Thyroid gland (tissue), 4 donors: ENCODE data around the gene AP1B1. TPM values are rescaled to one million over a fixed set of nuclear protein-coding genes. Genes with fewer than 3 reads are reported as not detected.

Experiments
- DNase-seq, 2 donors: peaks; one replicate each; pipeline ENCODE4 v3.0.0-alpha.2; 2019
- H3K27ac ChIP-seq, 3 donors: fragments of 200-600 bp; sonication (generic); 1 replicate in 2 of 3; 2 replicates in 1 of 3; pipeline ENCODE4 v1.5.1; 2016 to 2019; ENCODE audit warnings: mild to moderate bottlenecking in 1 of 3, moderate library complexity in 1 of 3
- H3K27me3 ChIP-seq: fragments of 200-600 bp; sonication (generic); one replicate; pipeline ENCODE4 v1.5.1; 2019
- H3K36me3 ChIP-seq, 2 donors: fragments of 200-600 bp; sonication (generic); one replicate each; pipeline ENCODE4 v1.5.1; 2016 to 2019
- H3K4me1 ChIP-seq, 2 donors: fragments of 200-600 bp; sonication (generic); one replicate each; pipeline ENCODE4 v1.5.1; 2017 to 2019
- H3K4me3 ChIP-seq, 3 donors: fragments of 200-600 bp; sonication (generic); replicated peaks in 1 of 3; 1 replicate in 2 of 3; 2 replicates in 1 of 3; pipeline ENCODE4 v1.5.1; 2016; ENCODE audit warnings: mild to moderate bottlenecking in 1 of 3
- H3K9me3 ChIP-seq: fragments of 200-600 bp; sonication (generic); one replicate; pipeline ENCODE4 v1.5.1; 2017
- CTCF ChIP-seq, 6 experiments: fragments of 200-600 bp in 3 of 6; fragments of 450-650 bp in 3 of 6; sonication (generic) in 3 of 6; IDR thresholded peaks; one replicate each; pipeline ENCODE4 v1.5.1; 2016 to 2019; ENCODE audit warnings: antibody characterized with exemption in 6 of 6, mild to moderate bottlenecking in 2 of 6, inconsistent platforms in 1 of 6, moderate library complexity in 1 of 6
- POLR2A ChIP-seq, 2 donors: fragments of 450-650 bp; IDR thresholded peaks; one replicate each; pipeline ENCODE4 v1.6.1; 2017; ENCODE audit warnings: antibody characterized with exemption in 2 of 2, mild to moderate bottlenecking in 2 of 2, moderate library complexity in 1 of 2
- WGBS, 2 donors: methylation state at CpG; one replicate each; pipeline ENCODE4 v1.1.5; 2017; 5-methylcytosine and 5-hydroxymethylcytosine counted together
- intact Hi-C: fragments of 100-400 bp; cut with DNase I; formaldehyde crosslinking; loops from one replicate; pipeline ENCODE4 v1.15.1; 2023
- total RNA-seq, 4 donors: library from RNA; depleted of rRNA; stranded (reverse); fragments of >200 nt; gene quantifications; one replicate each; pipeline ENCODE4 v1.2.3, GENCODE V29; 2016

The AP1B1 gene
- total RNA-seq, 4 donors from 2014 or later, result 45.0 to 103 (median 91.4) TPM

DNA sequence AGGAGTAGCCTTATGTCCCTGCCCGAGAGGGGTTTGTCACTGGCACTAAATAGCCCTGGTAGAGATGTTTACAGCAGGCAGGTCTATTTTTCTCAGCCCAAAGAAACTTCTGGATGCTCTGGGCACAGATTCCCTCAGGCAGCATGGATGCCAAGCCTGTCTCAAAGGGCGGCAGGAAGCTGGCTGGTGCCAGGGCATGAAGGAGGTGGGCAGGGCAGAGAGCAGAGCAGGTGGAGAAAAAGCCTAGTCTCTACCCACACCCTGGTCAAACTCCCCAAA, 86.0 kb downstream of the AP1B1 start:
- peaks cover 0 to 11% of the 10 kb centered on the region in 2 donors for H3K4me1 ChIP-seq
- no peaks in the 10 kb centered on the region for H3K27me3 ChIP-seq
- WGBS, 2 donors, result 40 to 76% methylated on average over 2 of the region's 2 CpGs
- peak overlapping the region in 1 of 3 donors; percentile 8 for H3K27ac ChIP-seq
- DNase-seq, result no peak
- intact Hi-C loops, result no loop called here
- TF ChIP-seq POLR2A (IDR thresholded peaks at IDR 0.05) (no peak), CTCF (IDR thresholded peaks at IDR 0.05) (no peak)
- no peaks in the 10 kb centered on the region for H3K9me3 ChIP-seq
- H3K36me3 ChIP-seq, result peaks cover 31 to 35% of the 10 kb centered on the region in 2 donors
- H3K4me3 ChIP-seq, result no peak overlapping the region

- H3K4me1 ChIP-seq, result peaks cover 0 to 10% of the 10 kb centered on the region in 2 donors
- no peak overlapping the region for H3K27ac ChIP-seq
- peaks cover 36 to 40% of the 10 kb centered on the region in 2 donors for H3K36me3 ChIP-seq
- DNase-seq, result no peak
- H3K27me3 ChIP-seq, result no peaks in the 10 kb centered on the region
- intact Hi-C loops, result no loop called here
- H3K4me3 ChIP-seq, result no peak overlapping the region
- H3K9me3 ChIP-seq, result no peaks in the 10 kb centered on the region
- TF ChIP-seq POLR2A (IDR thresholded peaks at IDR 0.05) (no peak), CTCF (IDR thresholded peaks at IDR 0.05) (no peak)
- 93% methylated on average over 17 of the region's 17 CpGs for WGBS, 2 donors
Measured at GRCh38 chr22:29301716-29302401, 86.5 kb downstream of the AP1B1 start.

DNA sequence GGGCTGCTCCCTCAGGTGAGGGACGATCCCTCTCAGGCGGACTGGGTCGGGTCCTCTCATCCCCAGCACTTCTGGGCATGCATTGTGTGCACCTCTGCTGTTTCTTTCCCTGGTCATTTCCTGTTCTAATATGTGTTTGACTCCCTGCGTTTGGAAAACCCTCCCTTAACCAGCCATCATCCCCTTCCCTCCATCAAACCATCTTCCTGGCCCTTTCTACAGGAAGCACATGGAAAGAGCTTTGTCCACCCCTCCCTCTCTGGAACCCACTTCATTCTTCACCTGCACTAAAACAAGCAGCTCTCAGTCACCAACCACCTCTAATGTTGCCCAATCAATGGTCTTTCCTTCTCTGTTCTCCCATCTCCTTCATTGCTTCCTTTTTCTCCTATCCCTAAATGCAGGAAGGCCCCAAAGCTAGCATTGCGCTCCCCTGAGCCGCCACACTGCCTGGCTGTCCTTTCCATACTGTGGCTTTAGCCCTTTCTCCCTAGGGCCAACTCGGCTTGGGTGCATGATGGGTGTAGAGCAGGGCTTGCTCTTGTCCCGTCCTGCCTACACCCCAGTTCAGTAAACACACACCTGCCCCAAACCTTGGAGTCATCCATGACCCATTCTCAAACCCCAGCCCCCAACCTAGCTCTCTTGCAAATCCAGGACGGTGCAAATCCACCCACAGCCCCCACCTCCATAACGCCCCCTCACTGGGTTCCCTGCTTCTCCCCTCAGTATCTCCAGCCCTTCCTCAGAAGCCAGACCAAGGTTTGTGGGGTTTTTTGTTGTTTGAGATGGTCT, 87.4 kb downstream of the AP1B1 start:
- H3K9me3 ChIP-seq, result no peaks in the 10 kb centered on the region
- H3K27ac ChIP-seq, result no peak overlapping the region
- DNase-seq, result no peak
- 81 to 83% methylated on average over 10 of the region's 10 CpGs for WGBS, 2 donors
- H3K4me3 ChIP-seq, result no peak overlapping the region
- TF ChIP-seq CTCF (IDR thresholded peaks at IDR 0.05) (no peak), POLR2A (IDR thresholded peaks at IDR 0.05) (no peak)
- H3K36me3 ChIP-seq, result peaks cover 45 to 48% of the 10 kb centered on the region in 2 donors
- peaks cover 0 to 8% of the 10 kb centered on the region in 2 donors for H3K4me1 ChIP-seq
- intact Hi-C loops, result no loop called here
- H3K27me3 ChIP-seq, result no peaks in the 10 kb centered on the region

- Histone ChIP-seq H3K27ac (no peak overlapping the region), H3K4me3 (no peak overlapping the region), H3K36me3 (peaks cover 50 to 54% of the 10 kb centered on the region in 2 donors), H3K4me1 (peaks cover 0 to 5% of the 10 kb centered on the region in 2 donors), H3K27me3 (no peaks in the 10 kb centered on the region), H3K9me3 (no peaks in the 10 kb centered on the region)
- DNase-seq, result no peak
- WGBS, 2 donors, result 77 to 79% methylated on average over 4 of the region's 4 CpGs
- TF ChIP-seq CTCF (IDR thresholded peaks at IDR 0.05) (no peak), POLR2A (IDR thresholded peaks at IDR 0.05) (no peak)
- intact Hi-C loops, result no loop called here
Measured at GRCh38 chr22:29300467-29300806, 87.9 kb downstream of the AP1B1 start.
